ENCODE results near the gene CYBA. TPM values are rescaled to one million over a fixed set of nuclear protein-coding genes. Genes with fewer than 3 reads are reported as not detected.

The CYBA gene
- total and polyA plus RNA-seq, 9 of the 15 experiments (the other 6 are each of a cell fraction or from before 2014, with no cell fraction given): 0.34 to 683 (median 93.0) TPM

- WGBS (ENCODE audit: insufficient coverage, low coverage, missing lambda C conversion rate): 55% methylated on average over 26 of the region's 26 CpGs
- TF ChIP-seq, protein P1, sequence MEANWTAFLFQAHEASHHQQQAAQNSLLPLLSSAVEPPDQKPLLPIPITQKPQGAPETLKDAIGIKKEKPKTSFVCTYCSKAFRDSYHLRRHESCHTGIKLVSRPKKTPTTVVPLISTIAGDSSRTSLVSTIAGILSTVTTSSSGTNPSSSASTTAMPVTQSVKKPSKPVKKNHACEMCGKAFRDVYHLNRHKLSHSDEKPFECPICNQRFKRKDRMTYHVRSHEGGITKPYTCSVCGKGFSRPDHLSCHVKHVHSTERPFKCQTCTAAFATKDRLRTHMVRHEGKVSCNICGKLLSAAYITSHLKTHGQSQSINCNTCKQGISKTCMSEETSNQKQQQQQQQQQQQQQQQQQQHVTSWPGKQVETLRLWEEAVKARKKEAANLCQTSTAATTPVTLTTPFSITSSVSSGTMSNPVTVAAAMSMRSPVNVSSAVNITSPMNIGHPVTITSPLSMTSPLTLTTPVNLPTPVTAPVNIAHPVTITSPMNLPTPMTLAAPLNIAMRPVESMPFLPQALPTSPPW (CRISPR knock-in tag; IDR thresholded peaks at IDR 0.05): peak; percentile 72
- TF ChIP-seq ZBTB7A (IDR thresholded peaks at IDR 0.05; ENCODE audit: borderline replicate concordance, control insufficient read depth, low read depth, low read length): peak; percentile 80; the same call in 1 of the 2 replicates
- peak; percentile 73 for TF ChIP-seq ZFX (CRISPR knock-in tag; IDR thresholded peaks at IDR 0.05)
- 0 out of 2 replicates have a peak, but pooled peaks have one; percentile 6 for TF ChIP-seq USF2 (CRISPR knock-in tag; IDR thresholded peaks at IDR 0.05)
- no peak for TF ChIP-seq POLR2AphosphoS5 (IDR thresholded peaks at IDR 0.05; ENCODE audit: control insufficient read depth, insufficient read depth, low read depth, low read length)
- TF ChIP-seq SPI1 (IDR thresholded peaks at IDR 0.05; ENCODE audit: borderline replicate concordance, low read depth, low read length): peak; percentile 53; the same call in 1 of the 2 replicates
- TF ChIP-seq FUS (optimal IDR thresholded peaks at IDR 0.05; ENCODE audit: low read depth, low read length): no peak
- peak; percentile 26 for TF ChIP-seq RBBP5 (IDR thresholded peaks at IDR 0.05; ENCODE audit: borderline replicate concordance, insufficient read depth, low read length, poor library complexity, severe bottlenecking)
- peak; percentile 10; the same call in 1 of the 2 replicates for TF ChIP-seq CREM (IDR thresholded peaks at IDR 0.05; ENCODE audit: low read depth)
- TF ChIP-seq, protein P2, sequence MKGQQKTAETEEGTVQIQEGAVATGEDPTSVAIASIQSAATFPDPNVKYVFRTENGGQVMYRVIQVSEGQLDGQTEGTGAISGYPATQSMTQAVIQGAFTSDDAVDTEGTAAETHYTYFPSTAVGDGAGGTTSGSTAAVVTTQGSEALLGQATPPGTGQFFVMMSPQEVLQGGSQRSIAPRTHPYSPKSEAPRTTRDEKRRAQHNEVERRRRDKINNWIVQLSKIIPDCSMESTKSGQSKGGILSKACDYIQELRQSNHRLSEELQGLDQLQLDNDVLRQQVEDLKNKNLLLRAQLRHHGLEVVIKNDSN (CRISPR knock-in tag; IDR thresholded peaks at IDR 0.05): peak; percentile 56
- TF ChIP-seq ZBTB33 (CRISPR knock-in tag; IDR thresholded peaks at IDR 0.05): peak; percentile 92
- no peak for TF ChIP-seq ZNF76 (CRISPR knock-in tag; IDR thresholded peaks at IDR 0.05; ENCODE audit: borderline replicate concordance)
- TF ChIP-seq, protein P3, sequence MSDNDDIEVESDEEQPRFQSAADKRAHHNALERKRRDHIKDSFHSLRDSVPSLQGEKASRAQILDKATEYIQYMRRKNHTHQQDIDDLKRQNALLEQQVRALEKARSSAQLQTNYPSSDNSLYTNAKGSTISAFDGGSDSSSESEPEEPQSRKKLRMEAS (CRISPR knock-in tag; IDR thresholded peaks at IDR 0.05): peak; percentile 74
- no peaks in the 10 kb centered on the region for H3K9me3 ChIP-seq (replicated peaks; ENCODE audit: control insufficient read depth, insufficient read depth, low read depth, low read length)
- BruUV-seq (replicated peaks): no TSS peak
- ATAC-seq (no peak), FAIRE-seq (peak; percentile 11), DNase-seq (ENCODE audit: extremely low read depth in 1 of 4, low spot score in 3 of 4) (no peak)
- peaks cover 33 to 85% of the 10 kb centered on the region in 2 experiments for H3K4me1 ChIP-seq (replicated peaks in 1 of 2; ENCODE audit: control insufficient read depth in 2 of 2, insufficient read depth in 2 of 2, low read length in 2 of 2)
- ChIA-PET POLR2A (interaction anchor here (1.0 to 1.4 kb wide), 3 partner anchors 9 to 15 kb away, joined by 3 to 4 read pairs (median 3); no protein-coding TSS in a partner anchor), CTCF (ENCODE audit: low intra/inter-chr PET ratio) (interaction anchor here (0.6 kb wide), 1 partner anchor 45 kb away, joined by 3 read pairs; no protein-coding TSS in a partner anchor)
- no peak overlapping the region for H3K27ac ChIP-seq (ENCODE audit: extremely low read depth, low read depth, low read length)
- no peaks in the 10 kb centered on the region for H3K27me3 ChIP-seq (ENCODE audit: control insufficient read depth in 2 of 2, insufficient read depth in 2 of 2, low read length in 2 of 2)
- H4K20me1 ChIP-seq (replicated peaks; ENCODE audit: control insufficient read depth, insufficient read depth, low read length): no peaks in the 10 kb centered on the region
- peaks cover 11% of the 10 kb centered on the region; the same call in 1 of the 3 replicates for H3K36me3 ChIP-seq (ENCODE audit: control insufficient read depth, insufficient read depth, low read length)
- no peak overlapping the region for H3K4me2 ChIP-seq (ENCODE audit: insufficient read depth, low read length)
- in situ Hi-C loops (cut with MboI): no loop called here
- no peaks in the 10 kb centered on the region for H3K79me2 ChIP-seq (ENCODE audit: control insufficient read depth, insufficient read depth, low read length)
- H3K9ac ChIP-seq (ENCODE audit: insufficient read depth in 1 of 2, low read depth in 2 of 2, low read length in 2 of 2): peak overlapping the region in 1 of 2 experiments; percentile 86; a peak in 2 of 4 replicates
- no peak overlapping the region for H3K4me3 ChIP-seq
- intact Hi-C loops (cut with micrococcal nuclease): no loop called here
- no peaks in the 10 kb centered on the region for H3K9me1 ChIP-seq (ENCODE audit: control insufficient read depth, insufficient read depth, low read length)
- no peak overlapping the region for H2AFZ ChIP-seq (ENCODE audit: low read depth, low read length)
These were observed 41.2 kb upstream of the CYBA start for GRCh38 chr16:88691924-88692560.
